Left lung (tissue), 10 donors: ENCODE data around the gene CUX1. TPM values are rescaled to one million over a fixed set of nuclear protein-coding genes. Genes with fewer than 3 reads are reported as not detected.
A peak's percentile ranks its signal among the peaks of the same experiment; 100 is the strongest.

Experiments
- ATAC-seq: fragments of 200-7000 bp; cut with Tn5 transposase; one replicate; pipeline ENCODE4 v1.9.1; 2020; ENCODE audit warnings: moderate library complexity
- DNase-seq, 4 donors: peaks; one replicate each; pipeline ENCODE4 v3.0.0-alpha.2; 2013 to 2020
- H3K27ac ChIP-seq, 2 donors: fragments of 200-600 bp; sonication (generic) in 1 of 2; one replicate each; pipeline versions ENCODE4 v1.5.0 to v1.8.0; 2020 to 2021
- H3K27me3 ChIP-seq, 2 donors: fragments of 200-600 bp; sonication (generic) in 1 of 2; one replicate each; pipeline versions ENCODE4 v1.5.0 to v1.8.0; 2020 to 2021
- H3K36me3 ChIP-seq, 2 donors: fragments of 200-600 bp; sonication (generic) in 1 of 2; one replicate each; pipeline versions ENCODE4 v1.5.0 to v1.8.0; 2020 to 2021
- H3K4me1 ChIP-seq, 2 donors: fragments of 200-600 bp; one replicate each; pipeline ENCODE4 v1.8.0; 2021
- H3K4me3 ChIP-seq, 2 donors: fragments of 200-600 bp; sonication (generic) in 1 of 2; one replicate each; pipeline versions ENCODE4 v1.5.0 to v1.8.0; 2020 to 2021; ENCODE audit warnings: mild to moderate bottlenecking in 1 of 2
- H3K9me3 ChIP-seq, 2 donors: fragments of 200-600 bp; sonication (generic) in 1 of 2; one replicate each; pipeline versions ENCODE4 v1.5.0 to v1.8.0; 2020 to 2021
- intact Hi-C, 2 donors: fragments of 100-400 bp; cut with DNase I; formaldehyde crosslinking; loops; one replicate each; pipeline versions ENCODE4 v1.11.2 to v1.14.2; 2022
- polyA plus RNA-seq, 6 donors: library from polyadenylated mRNA; unstranded; fragments of 120-200 nt; gene quantifications; one replicate each; pipeline ENCODE4 v1.2.1, GENCODE V29; 2013; ENCODE audit not compliant: insufficient read length in 6 of 6
- total RNA-seq, 2 donors: library from RNA; stranded (reverse); fragmentation: NEBNext Ultra II Directional; extraction: Animal tissue kit (Norgen Biotek cat#: 25700); gene quantifications; one replicate each; pipeline ENCODE4 v1.2.1, GENCODE V29; 2021
- TF ChIP-seq, protein P1 (sequence below), 2 donors: fragments of 200-600 bp; sonication (generic) in 1 of 2; IDR thresholded peaks; one replicate each; pipeline versions ENCODE4 v1.5.0 to v1.8.0; 2021; ENCODE audit warnings: antibody characterized with exemption in 2 of 2
- donor health status: DM: no; HTN: yes; CAD: no.
- donor health status: DM: no; HTN: no; CAD: no.

CUX1 gene
- total and polyA plus RNA-seq, 8 donors, result 86.4 to 157 (median 96.4) TPM

DNA sequence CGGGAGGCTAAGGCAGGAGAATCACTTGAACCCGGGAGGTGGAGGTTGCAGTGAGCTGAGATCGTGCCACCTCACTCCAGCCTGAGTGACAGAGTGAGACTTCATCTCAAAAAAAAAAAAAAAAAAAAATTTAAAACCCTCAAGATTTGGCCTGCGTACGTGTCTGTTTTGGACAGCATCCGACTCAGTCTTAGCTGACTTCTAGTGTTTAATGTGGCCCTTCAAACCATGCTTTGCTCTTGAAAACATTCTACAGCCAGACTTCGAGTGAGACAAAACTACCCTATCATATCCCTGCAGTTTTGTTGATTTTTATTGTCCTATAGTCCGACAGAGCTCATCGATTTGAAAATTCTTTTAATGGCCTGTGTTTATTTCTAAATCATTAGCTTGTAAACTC lies 242.1 kb downstream of the CUX1 start:
- intact Hi-C loops, result no loop called here
- peak in 1 of 4 donors; percentile 22 for DNase-seq
- H3K4me3 ChIP-seq, result no peak overlapping the region
- H3K27me3 ChIP-seq, result no peaks in the 10 kb centered on the region
- no peaks in the 10 kb centered on the region for H3K9me3 ChIP-seq
- TF ChIP-seq, protein P1, sequence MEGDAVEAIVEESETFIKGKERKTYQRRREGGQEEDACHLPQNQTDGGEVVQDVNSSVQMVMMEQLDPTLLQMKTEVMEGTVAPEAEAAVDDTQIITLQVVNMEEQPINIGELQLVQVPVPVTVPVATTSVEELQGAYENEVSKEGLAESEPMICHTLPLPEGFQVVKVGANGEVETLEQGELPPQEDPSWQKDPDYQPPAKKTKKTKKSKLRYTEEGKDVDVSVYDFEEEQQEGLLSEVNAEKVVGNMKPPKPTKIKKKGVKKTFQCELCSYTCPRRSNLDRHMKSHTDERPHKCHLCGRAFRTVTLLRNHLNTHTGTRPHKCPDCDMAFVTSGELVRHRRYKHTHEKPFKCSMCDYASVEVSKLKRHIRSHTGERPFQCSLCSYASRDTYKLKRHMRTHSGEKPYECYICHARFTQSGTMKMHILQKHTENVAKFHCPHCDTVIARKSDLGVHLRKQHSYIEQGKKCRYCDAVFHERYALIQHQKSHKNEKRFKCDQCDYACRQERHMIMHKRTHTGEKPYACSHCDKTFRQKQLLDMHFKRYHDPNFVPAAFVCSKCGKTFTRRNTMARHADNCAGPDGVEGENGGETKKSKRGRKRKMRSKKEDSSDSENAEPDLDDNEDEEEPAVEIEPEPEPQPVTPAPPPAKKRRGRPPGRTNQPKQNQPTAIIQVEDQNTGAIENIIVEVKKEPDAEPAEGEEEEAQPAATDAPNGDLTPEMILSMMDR (IDR thresholded peaks at IDR 0.05), result no peak
- H3K36me3 ChIP-seq, result no peaks in the 10 kb centered on the region
- H3K27ac ChIP-seq, result no peak overlapping the region
- peaks cover 0 to 30% of the 10 kb centered on the region in 2 donors for H3K4me1 ChIP-seq
- ATAC-seq, result peak; percentile 42

DNA sequence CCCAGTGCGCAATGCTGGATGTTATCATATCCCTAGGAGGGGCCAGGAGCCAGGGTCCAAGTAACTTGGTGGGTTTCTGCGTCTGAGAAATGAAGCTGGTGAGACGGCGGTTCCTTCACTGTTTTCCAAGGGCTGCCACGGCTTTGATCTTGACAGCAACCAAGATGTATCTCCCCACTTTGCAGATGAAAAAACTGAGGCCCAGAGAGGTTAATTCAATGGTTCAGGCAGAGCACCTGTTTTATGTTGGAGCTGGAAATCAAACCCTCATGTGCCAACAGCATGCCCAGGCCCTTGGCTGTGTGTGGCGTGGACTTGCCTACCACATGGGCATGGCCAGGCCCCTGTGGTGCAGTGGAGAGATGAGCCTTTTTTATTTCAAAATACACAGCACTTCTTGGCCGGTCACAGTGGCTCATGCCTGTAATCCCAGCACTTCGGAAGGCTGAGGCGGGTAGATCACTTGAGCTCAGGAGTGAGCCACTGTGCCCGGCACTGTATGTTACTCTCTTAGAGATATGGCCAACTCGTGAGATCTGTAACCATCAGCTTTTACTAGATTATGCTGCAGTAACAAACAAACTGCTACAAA lies 244.0 kb downstream of the CUX1 start:
- Histone ChIP-seq H3K36me3 (peaks cover 0 to 2% of the 10 kb centered on the region in 2 donors), H3K27ac (peak overlapping the region in 1 of 2 donors; percentile 37), H3K4me3 (no peak overlapping the region), H3K9me3 (no peaks in the 10 kb centered on the region), H3K27me3 (no peaks in the 10 kb centered on the region), H3K4me1 (peaks cover 0 to 39% of the 10 kb centered on the region in 2 donors)
- intact Hi-C loops, result no loop called here
- TF ChIP-seq, protein P1 (IDR thresholded peaks at IDR 0.05), result no peak
- no peak for DNase-seq
- no peak for ATAC-seq

DNA sequence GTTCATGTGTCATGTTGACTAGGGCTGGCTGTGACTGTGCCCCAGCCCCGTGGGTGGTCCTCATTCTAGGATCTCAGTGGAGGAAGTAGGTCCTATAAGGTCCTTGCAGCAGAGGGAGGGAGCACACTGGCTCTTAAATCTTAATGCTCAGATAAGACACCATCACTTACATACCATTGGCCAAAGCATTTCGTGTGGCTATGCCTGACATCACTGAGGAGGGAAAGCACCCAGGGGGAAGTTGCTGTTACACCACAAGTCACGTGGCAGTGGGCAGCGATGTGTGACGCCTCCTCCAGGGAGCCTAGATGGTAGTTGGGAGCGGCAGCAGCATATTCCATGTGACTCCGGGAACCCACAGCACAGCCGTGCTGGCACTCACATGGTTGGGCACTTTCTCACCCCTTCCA lies 244.6 kb downstream of the CUX1 start:
- Histone ChIP-seq H3K36me3 (peaks cover 0 to 4% of the 10 kb centered on the region in 2 donors), H3K9me3 (no peaks in the 10 kb centered on the region), H3K27ac (peak overlapping the region in 1 of 2 donors; percentile 37), H3K4me1 (peaks cover 0 to 39% of the 10 kb centered on the region in 2 donors), H3K27me3 (no peaks in the 10 kb centered on the region), H3K4me3 (no peak overlapping the region)
- TF ChIP-seq, protein P1 (IDR thresholded peaks at IDR 0.05), result no peak
- DNase-seq, result peak in 2 of 4 donors; percentile 88
- ATAC-seq, result peak; percentile 57
- intact Hi-C loops, result no loop called here

DNA sequence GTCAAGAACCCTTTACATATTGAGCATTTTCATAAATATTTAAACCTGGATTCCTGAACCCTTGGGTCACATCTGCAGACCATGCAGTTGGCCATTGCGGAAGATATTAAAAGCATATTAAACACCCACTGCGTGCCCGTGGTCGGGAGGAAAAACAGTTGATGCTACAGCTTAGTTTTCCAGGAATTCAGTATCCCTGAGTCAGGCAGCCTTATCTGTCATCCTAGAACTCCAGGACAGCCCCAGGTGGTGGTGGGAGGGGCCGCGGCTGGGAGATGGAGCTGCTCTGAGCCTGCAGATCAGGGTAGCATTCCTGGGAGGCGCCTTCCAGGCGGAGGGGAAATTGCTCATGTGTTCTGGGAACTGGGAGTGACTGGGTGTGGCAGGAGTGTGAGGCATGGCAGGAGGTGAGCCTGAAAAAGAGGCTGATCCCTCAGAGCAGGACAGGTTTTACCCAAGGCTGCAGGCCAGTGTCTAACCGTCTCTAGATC lies 246.3 kb downstream of the CUX1 start:
- Histone ChIP-seq H3K36me3 (peaks cover 0 to 4% of the 10 kb centered on the region in 2 donors), H3K27ac (peak overlapping the region in 1 of 2 donors; percentile 61), H3K4me3 (no peak overlapping the region), H3K4me1 (peaks cover 0 to 39% of the 10 kb centered on the region in 2 donors), H3K9me3 (no peaks in the 10 kb centered on the region), H3K27me3 (no peaks in the 10 kb centered on the region)
- intact Hi-C loops, result no loop called here
- TF ChIP-seq, protein P1 (IDR thresholded peaks at IDR 0.05), result no peak
- DNase-seq, result peak in 2 of 4 donors; percentile 43 to 86
- peak; percentile 74 for ATAC-seq

DNA sequence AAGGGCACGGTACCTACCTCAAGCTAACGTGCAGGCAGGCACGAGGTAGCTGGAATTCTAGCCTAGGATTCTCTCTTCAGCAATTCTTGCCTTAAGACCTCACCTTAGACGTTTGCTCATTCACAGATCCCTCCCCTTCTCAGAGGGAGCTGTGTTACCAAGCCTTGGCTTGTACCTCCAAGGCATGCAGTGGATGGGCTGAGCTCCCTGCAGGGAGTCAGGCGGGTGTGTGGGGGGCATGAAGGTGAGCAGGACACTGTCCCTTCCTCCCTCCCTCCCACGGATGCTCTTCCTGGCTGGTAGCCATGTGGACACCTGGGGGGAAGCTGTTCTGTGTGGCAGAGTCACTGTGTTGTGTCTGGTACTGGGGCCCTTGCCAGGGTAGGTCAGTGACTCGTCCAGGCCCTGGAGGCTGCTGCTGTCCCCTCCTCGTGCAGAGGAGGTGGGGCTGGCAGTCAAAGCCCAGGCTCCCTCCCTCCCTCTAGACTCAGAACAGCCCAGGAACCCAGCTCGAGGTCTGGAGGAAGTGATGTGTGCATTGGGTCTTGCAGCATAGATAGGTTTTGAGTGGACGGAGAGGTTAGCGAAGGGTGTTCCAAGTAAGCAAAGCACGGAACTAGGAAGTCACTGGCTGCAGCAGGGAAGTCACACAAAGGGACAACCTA lies 247.1 kb downstream of the CUX1 start:
- Histone ChIP-seq H3K4me3 (no peak overlapping the region), H3K36me3 (peaks cover 0 to 4% of the 10 kb centered on the region in 2 donors), H3K4me1 (peaks cover 0 to 39% of the 10 kb centered on the region in 2 donors), H3K27ac (peak overlapping the region; percentile 19 to 61), H3K27me3 (no peaks in the 10 kb centered on the region), H3K9me3 (no peaks in the 10 kb centered on the region)
- intact Hi-C loops, result no loop called here
- peak; percentile 70 for ATAC-seq
- TF ChIP-seq, protein P1 (IDR thresholded peaks at IDR 0.05), result no peak
- DNase-seq, result peak in 1 of 4 donors; percentile 51
